ENCODE data around the gene CD55. TPM values are rescaled to one million over a fixed set of nuclear protein-coding genes. Genes with fewer than 3 reads are reported as not detected.

CD55 gene
- total and polyA plus RNA-seq, 2 of the 8 experiments (the other 6 are each of a cell fraction or from before 2014, with no cell fraction given) = 20.1 to 22.8 TPM

GRCh38 chr1:207286786-207287468, 34.6 kb upstream of the CD55 start:
- Histone ChIP-seq H2BK120ac (replicated peaks; ENCODE audit: low read depth, low read length) (no peak overlapping the region), H3K79me1 (ENCODE audit: low read depth, low read length) (no peaks in the 10 kb centered on the region), H4K91ac (replicated peaks; ENCODE audit: insufficient read length, low read length) (no peak overlapping the region), H4K8ac (ENCODE audit: extremely low read depth, insufficient read depth, low read length) (no peak overlapping the region), H2AFZ (ENCODE audit: low read length) (0 out of 2 replicates have a peak overlapping the region, but pooled peaks have one; percentile 2), H3K36me3 (ENCODE audit: control insufficient read depth in 2 of 4, insufficient read depth in 4 of 4, low read length in 3 of 4) (no peaks in the 10 kb centered on the region), H3K56ac (replicated peaks; ENCODE audit: insufficient read length, low read depth, low read length) (no peak overlapping the region), H3K9ac (replicated peaks in 1 of 4; ENCODE audit: extremely low read depth in 1 of 4, low read depth in 3 of 4, low read length in 3 of 4) (no peak overlapping the region), H3K23ac (ENCODE audit: insufficient read length) (no peak overlapping the region), H3K4ac (replicated peaks; ENCODE audit: insufficient read length, low read depth, low read length) (no peak overlapping the region), H4K5ac (ENCODE audit: insufficient read length, low read depth, low read length) (no peak overlapping the region), H3K27me3 (replicated peaks in 1 of 4; ENCODE audit: control insufficient read depth in 3 of 4, extremely low read depth in 1 of 4, insufficient read depth in 3 of 4, low read length in 3 of 4) (no peaks in the 10 kb centered on the region), H3K27ac (ENCODE audit: low read depth, low read length) (no peak overlapping the region), H3K23me2 (ENCODE audit: low read depth, low read length) (no peaks in the 10 kb centered on the region), H3K9me3 (ENCODE audit: insufficient read depth in 2 of 2, low read depth in 1 of 2, low read length in 1 of 2) (peaks cover 6 to 7% of the 10 kb centered on the region in 2 experiments; a peak in 2 of 4 replicates), H3K79me2 (ENCODE audit: control insufficient read depth in 1 of 2, insufficient read depth in 2 of 2, low read length in 2 of 2) (no peaks in the 10 kb centered on the region), H3K18ac (ENCODE audit: extremely low read depth, low read length) (no peak overlapping the region), H3K4me3 (ENCODE audit: extremely low read depth in 1 of 4, insufficient read depth in 2 of 4, low read depth in 3 of 4, low read length in 4 of 4) (no peak overlapping the region), H3K4me2 (ENCODE audit: insufficient read depth in 1 of 2, low read depth in 2 of 2, low read length in 2 of 2) (no peak overlapping the region), H2BK5ac (ENCODE audit: low read depth, low read length) (no peak overlapping the region), H2BK15ac (ENCODE audit: low read length) (no peak overlapping the region), H2AK5ac (ENCODE audit: low read depth, low read length) (no peak overlapping the region), H4K20me1 (replicated peaks in 1 of 2; ENCODE audit: control insufficient read depth in 1 of 2, insufficient read depth in 2 of 2, low read length in 2 of 2) (no peaks in the 10 kb centered on the region), H2BK12ac (ENCODE audit: low read depth, low read length) (no peak overlapping the region), H2BK20ac (ENCODE audit: low read length) (no peak overlapping the region), H3K4me1 (replicated peaks in 1 of 4; ENCODE audit: control insufficient read depth in 3 of 4, insufficient read depth in 4 of 4, low read length in 3 of 4) (no peaks in the 10 kb centered on the region; a peak in 1 of 7 replicates), H3K14ac (ENCODE audit: insufficient read length) (no peak overlapping the region)
- DNase-seq (ENCODE audit: low read depth in 1 of 2, low spot score in 2 of 2) = no peak
- POLR2A ChIA-PET (ENCODE audit: partially characterized antibody) = interaction anchor here (0.7 to 1.0 kb wide), 2 partner anchors 34 to 43 kb away, joined by 3 read pairs; partner anchors contain the start of gene CD55
- no peak for FAIRE-seq
- TF ChIP-seq HDAC2 (IDR thresholded peaks at IDR 0.05; ENCODE audit: borderline replicate concordance in 1 of 2, low read depth in 2 of 2, low read length in 2 of 2) (no peak), NRF1 (IDR thresholded peaks at IDR 0.05; ENCODE audit: low read depth, low read length) (no peak), YY1 (IDR thresholded peaks at IDR 0.05; ENCODE audit: low read depth, low read length) (no peak), RBBP5 (IDR thresholded peaks at IDR 0.05; ENCODE audit: borderline replicate concordance, low read depth, low read length) (no peak), MAX (IDR thresholded peaks at IDR 0.05) (no peak)
- CTCF ChIA-PET (ENCODE audit: partially characterized antibody) = interaction anchor here (1.0 to 3.8 kb wide), 5 partner anchors 9 to 118 kb away, joined by 3 to 13 read pairs (median 3); no protein-coding TSS in a partner anchor
- WGBS, 2 experiments (ENCODE audit: extremely low coverage in 1 of 2, insufficient coverage in 1 of 2, insufficient read length in 1 of 2, insufficient replicate concordance in 2 of 2, low coverage in 1 of 2, low lambda C conversion rate in 2 of 2, missing lambda C conversion rate in 1 of 2) = 56% methylated on average over 2 of the region's 2 CpGs; no CpG with 5 or more reads in 1 of the 2 experiments
